ENCODE measurements around the gene PCDH1.
A peak's percentile ranks its signal among the peaks of the same experiment; 100 is the strongest.
"Not testable (repeated sequence)": the region's sequence is repeated elsewhere in the genome, so short reads cannot be mapped to it uniquely, and the experiment has no call there.

PCDH1 gene

GRCh38 chr5:141898448-141899049 lies 20.3 kb upstream of the PCDH1 start:
- DNase-seq (ENCODE audit: low spot score): no peak

GRCh38 chr5:141897425-141897824 lies 19.2 kb upstream of the PCDH1 start:
- DNase-seq (ENCODE audit: low spot score): no peak

- DNase-seq (ENCODE audit: low spot score): not testable (repeated sequence)
Measured at GRCh38 chr5:141890429-141890828, 12.2 kb upstream of the PCDH1 start.

GRCh38 chr5:141889282-141889871 lies 11.2 kb upstream of the PCDH1 start:
- DNase-seq (ENCODE audit: low spot score): peak; percentile 44

GRCh38 chr5:141883892-141884318 lies 5.7 kb upstream of the PCDH1 start:
- no peak for DNase-seq (ENCODE audit: low spot score)

- peak; percentile 56 for DNase-seq (ENCODE audit: low spot score)
Measured at GRCh38 chr5:141883184-141883891, 5.1 kb upstream of the PCDH1 start.

GRCh38 chr5:141882594-141883183 lies 4.5 kb upstream of the PCDH1 start:
- no peak for DNase-seq (ENCODE audit: low spot score)

- no peak for DNase-seq (ENCODE audit: low spot score)
Measured at GRCh38 chr5:141881886-141882285, 3.7 kb upstream of the PCDH1 start.

- DNase-seq (ENCODE audit: low spot score): no peak
Measured at GRCh38 chr5:141880961-141881801, 3.0 kb upstream of the PCDH1 start.

- DNase-seq (ENCODE audit: low spot score): no peak
Measured at GRCh38 chr5:141879941-141880738, 1.9 kb upstream of the PCDH1 start.

- DNase-seq (ENCODE audit: low spot score): no peak
Measured at GRCh38 chr5:141879426-141879759, 1.2 kb upstream of the PCDH1 start.

GRCh38 chr5:141878711-141879425 lies 658 bp upstream of the PCDH1 start:
- peak; percentile 77 for DNase-seq (ENCODE audit: low spot score)

GRCh38 chr5:141877356-141878185 lies 639 bp downstream of the PCDH1 start:
- no peak for DNase-seq (ENCODE audit: low spot score)

- no peak for DNase-seq (ENCODE audit: low spot score)
Measured at GRCh38 chr5:141876628-141877355, 1.4 kb downstream of the PCDH1 start.

- DNase-seq (ENCODE audit: low spot score): no peak
Measured at GRCh38 chr5:141875795-141876627, 2.2 kb downstream of the PCDH1 start.

- no peak for DNase-seq (ENCODE audit: low spot score)
Measured at GRCh38 chr5:141875022-141875740, 3.0 kb downstream of the PCDH1 start.

- DNase-seq (ENCODE audit: low spot score): no peak
Measured at GRCh38 chr5:141874262-141874964, 3.8 kb downstream of the PCDH1 start.

Measured in AG08395 (cell line).